Fibroblast of upper back skin (primary cell): ENCODE measurements around the gene SUSD4.

ENCODE experiments used
- DNase-seq: peaks from one replicate; pipeline ENCODE4 v3.0.0-alpha.2; 2013

The SUSD4 gene

GRCh38 chr1:223329252-223329651 is 34.7 kb downstream of the SUSD4 start:
- DNase-seq, result no peak

GRCh38 chr1:223328566-223328965 is 35.4 kb downstream of the SUSD4 start:
- DNase-seq, result no peak

- DNase-seq, result peak; percentile 59
These were observed 37.2 kb downstream of the SUSD4 start for GRCh38 chr1:223326776-223327175.

DNA sequence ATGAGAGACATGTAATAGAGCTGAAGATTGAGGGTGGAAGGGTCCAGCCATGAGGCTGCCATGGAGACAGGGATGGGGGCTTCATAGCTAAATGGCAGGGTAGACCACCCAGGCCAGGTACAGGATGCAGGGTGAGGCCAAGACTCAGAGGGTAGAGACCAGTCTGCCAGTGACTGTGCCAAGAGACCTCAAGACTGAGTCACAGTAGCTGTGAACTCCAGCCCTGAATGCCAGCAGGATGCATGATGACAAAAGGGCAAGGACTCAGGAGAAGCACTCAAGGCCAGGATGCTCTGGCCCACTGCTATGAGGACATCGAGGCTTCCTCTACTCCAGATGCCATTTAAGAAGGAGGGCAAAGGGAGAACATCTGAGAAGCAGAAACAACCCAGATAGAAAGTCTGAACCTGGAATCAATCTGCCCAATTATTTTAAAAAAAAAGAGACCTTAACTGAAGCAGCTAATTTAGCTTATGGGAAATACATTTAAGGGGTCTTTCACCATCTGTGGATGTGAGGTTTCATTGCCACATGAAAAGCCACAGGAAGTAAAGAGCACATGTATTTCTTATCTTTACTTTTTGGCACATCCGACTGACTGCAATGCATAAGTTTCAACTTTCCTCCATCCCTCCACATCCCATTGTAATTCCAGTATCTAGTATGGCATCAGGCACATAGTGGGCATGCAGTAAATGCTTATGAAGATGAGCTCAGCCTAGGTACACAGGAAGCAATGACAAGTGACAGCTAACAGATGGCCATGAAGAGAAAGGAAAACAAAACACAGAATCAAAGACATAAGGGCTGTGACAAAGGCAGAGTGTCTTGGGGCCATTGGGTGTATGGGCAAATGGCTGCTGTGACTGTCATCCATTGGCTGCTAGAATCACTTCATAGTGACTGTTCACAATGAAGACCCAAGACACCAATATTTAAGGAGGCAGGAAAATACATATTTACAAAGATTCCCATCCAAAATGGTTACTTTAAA is 40.2 kb downstream of the SUSD4 start:
- DNase-seq, result no peak

DNA sequence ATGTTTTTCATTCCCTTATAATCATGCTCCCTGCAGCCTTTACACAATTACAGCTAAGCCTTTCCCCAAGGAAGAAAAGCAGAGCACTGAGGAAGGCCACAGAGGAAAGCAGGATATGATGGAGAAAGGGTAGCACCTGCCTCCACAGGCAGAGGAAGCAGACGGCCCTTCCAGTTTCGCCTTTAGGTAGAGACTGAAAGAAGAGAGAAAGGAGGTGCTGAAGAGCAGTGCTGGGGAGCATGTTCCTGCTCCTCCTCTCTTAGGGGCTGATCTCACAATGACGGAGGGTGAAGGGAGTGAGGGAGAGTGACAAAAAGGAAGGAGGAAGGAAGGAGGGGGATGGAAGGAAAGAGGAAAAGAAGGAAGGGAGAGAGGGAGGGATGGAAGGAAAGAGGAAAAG is 41.1 kb downstream of the SUSD4 start:
- DNase-seq, result no peak

GRCh38 chr1:223320959-223321358 is 43.0 kb downstream of the SUSD4 start:
- DNase-seq, result no peak

- no peak for DNase-seq
These were observed 43.9 kb downstream of the SUSD4 start for GRCh38 chr1:223319905-223320580.

DNA sequence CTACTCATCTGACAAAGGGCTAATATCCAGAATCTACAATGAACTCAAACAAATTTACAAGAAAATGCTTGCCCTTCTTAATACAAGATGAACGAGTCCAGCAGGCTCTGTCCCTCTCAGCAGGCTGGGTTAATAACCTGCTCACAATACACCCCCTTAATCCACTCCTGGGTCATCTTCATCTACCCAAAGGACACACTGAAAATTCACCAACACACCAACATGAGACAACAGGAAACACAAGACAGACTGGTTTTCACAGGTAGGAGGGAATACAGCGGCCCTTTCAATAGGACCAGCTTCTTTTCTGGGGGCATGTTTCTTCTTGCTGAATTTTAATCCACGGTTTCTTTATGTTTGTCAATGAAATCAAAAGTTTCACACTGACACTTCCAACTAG is 44.6 kb downstream of the SUSD4 start:
- no peak for DNase-seq

DNA sequence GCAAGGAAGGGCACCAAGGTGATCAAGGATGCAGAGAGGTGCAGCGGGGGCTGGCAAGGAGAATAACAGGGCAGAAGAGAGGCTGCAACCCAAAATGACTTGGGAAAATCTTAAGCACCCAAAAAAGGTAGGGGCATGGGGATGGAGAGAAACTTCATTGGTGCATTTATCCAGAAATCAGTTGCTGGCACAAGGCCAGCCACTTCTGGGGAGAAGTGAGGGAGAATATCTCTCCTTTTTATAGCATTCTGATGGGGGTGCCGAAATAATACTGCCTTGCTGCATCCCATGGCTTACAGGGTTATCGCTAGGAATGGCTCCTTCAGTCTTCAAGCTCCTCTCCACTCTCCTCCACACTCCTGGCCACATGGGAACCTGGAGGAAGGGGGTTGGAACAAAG is 47.9 kb downstream of the SUSD4 start:
- no peak for DNase-seq

DNA sequence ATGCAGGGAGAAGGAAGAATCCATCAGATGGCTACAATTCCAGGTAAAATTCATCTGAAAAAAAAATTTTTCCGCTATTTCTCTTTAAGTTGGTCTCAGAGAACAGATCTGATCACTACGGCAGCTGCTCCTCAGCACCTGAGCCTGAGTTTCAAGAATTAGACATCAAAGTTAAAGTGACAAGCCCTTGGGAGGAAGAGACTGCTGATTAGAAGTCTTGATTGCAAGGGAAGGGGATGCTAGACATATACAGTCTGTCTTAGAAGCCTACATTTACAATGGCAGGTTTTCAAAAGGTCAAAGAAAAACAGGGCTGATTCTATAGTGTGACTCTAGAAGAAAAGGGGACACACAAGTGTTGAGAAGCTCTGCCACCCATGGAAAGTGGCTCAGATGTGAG is 48.3 kb downstream of the SUSD4 start:
- DNase-seq, result no peak

DNA sequence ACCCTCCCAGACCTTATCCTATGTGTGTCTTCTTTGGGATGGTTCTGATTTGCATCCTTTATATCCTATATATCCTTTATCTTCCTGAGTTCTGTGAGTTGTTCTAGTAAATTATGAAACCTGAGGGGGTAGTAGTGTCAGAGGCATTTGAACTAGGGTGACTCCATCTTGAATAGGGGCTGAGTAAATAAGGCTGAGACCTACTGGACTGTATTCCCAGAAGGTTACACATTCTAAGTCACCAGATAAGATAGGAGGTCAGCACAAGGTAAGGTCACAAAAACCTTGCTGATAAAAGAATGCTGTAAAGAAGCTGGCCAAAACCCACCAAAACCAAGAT is 50.6 kb downstream of the SUSD4 start:
- DNase-seq, result no peak

DNA sequence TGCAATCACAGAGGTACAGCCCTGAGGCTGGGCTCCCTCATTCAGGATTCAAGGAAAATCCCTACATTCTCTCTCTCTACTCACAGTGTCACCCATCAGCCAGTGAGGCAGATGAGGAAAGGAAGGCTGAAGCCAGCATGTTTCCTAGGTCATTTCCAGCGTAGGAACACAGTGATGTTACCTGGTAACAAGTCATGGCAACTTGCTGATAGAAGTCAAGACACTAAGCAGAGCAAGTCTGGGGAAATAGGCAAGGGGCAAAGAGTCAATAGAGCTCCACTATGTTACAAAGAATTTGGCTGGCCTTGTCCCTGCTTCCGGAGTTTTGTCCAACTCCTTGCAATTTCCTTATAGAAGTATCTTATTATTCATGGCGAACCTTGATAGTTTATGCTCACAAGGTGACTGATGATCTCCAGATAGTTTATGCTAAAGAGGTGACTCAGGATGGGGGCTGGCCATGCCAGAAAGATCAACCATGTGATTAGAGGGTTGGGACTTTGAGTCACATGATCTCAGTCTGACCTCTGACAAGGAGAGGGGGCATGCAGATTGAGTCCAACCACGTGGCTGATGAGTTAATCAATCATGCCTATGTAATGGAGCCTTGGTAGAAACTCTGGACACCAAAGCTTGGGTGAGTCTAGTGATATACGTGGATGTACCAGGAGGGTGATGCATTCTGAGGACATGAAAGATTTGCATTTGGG is 51.1 kb downstream of the SUSD4 start:
- DNase-seq, result no peak

DNA sequence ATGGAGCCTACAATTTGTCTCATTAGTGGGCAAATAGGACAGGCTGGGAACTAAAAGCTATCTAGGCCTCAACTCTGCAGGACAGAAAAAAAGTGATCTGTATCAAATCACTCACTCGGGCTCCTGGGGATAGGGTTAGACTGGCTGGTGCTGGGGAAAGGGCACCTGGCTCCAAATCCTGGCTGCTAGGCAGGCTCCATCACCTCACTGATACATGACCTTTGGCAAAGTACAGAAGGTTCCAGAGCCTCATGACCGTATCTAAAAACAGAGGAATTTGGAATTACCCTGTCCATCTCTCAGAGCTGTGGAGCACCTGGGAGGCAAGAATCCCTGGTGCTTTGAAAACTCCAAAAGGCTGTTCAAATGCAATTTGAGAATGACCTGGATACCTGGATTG is 51.7 kb downstream of the SUSD4 start:
- no peak for DNase-seq

- no peak for DNase-seq
These were observed 52.1 kb downstream of the SUSD4 start for GRCh38 chr1:223311826-223312225.

DNA sequence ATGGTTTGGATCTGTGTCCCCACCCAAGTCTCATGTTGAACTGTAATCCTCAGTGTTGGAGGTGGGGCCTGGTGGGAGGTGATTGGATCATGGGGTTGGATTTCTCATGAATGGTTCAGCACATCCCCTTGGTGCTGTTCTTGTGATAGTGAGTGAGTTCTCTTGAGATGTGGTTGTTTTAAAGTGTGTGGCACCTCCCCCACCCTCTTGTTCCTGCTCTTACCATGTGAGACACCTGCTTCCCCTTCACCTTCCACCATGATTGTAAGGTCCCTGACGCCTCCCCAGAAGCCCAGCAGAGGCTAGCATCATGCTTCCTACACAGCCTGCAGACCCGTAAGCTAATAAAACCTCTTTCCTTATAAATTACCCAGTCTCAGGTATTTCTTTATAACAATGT is 55.8 kb downstream of the SUSD4 start:
- DNase-seq, result no peak

- DNase-seq, result no peak
These were observed 56.4 kb downstream of the SUSD4 start for GRCh38 chr1:223307544-223307943.

DNA sequence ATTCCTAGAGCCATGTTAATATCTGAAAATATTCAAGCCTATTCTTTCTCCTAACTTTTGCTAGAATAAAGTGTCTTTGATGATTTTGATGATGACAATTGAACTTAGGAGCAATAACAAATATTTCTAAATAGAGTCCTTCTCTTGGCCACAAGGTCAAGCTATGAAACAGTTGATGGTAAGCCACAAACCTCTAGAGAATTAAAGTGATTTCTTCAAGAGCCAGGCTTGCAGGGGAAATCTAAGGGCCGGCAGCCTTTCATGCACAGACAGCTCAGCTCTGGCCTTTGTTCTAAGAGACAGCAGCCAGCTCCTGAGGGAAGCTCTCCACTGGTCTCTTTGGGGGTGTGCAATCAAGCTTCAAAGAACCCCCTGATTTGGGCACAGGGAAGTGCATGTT is 59.0 kb downstream of the SUSD4 start:
- DNase-seq, result peak; percentile 63

- no peak for DNase-seq
These were observed 62.6 kb downstream of the SUSD4 start for GRCh38 chr1:223301371-223301770.

DNA sequence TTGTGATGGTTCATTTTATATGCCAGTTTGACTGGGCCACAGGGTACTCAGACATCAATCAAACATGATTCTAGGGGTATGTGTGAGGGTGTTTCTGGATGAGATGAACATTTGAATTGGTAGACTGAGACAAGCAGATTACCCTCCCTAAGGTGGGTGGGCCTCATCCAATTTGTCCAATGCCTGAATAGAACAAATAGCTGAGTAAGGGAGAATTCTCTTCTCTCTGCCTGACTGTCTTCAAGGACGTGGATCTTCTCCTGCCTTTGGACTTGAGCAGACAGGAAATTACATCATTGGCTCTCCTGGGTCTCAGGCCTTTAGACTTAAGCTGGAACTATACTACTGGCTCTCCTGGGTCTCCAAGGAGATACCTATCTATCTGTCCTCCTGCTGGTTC is 64.4 kb downstream of the SUSD4 start:
- DNase-seq, result no peak

DNA sequence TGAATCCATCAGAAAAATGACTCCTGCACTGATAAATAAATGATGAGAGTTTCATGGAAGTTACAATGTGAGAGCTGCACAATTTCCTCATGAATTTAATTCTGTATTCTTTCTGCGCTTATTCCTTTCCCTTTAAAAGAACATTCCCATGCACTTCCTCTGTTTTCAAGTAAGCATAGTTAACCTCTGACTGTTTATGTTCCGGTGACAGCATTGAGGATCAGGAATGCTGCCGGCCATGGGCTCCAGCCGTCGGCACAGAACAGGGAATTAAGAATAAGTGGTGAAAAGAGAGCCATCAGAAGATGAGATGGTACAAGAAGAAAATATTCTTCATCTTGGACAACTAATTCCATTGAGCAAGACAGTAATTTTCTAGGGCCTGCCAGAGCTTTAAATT is 65.3 kb downstream of the SUSD4 start:
- peak; percentile 32 for DNase-seq

- DNase-seq, result no peak
These were observed 66.2 kb downstream of the SUSD4 start for GRCh38 chr1:223297800-223298199.

DNA sequence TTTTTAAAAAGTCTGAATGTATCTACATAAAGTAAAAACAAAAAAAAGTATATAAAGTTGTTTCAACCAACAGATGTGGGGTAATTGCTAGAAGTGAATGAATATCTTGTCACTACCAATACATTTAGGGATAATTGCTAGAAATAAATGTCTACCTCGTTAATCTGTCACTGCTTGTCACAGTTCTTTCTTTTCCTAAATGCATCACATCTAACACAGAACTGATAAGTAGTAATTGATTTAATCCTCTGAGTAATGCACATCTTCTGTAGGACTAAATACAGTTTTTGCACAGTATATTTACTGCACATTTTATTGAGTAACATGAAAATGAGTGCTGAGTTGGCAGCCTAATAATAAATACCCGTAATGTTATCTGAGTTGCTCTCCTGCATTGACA is 72.2 kb downstream of the SUSD4 start:
- no peak for DNase-seq

DNA sequence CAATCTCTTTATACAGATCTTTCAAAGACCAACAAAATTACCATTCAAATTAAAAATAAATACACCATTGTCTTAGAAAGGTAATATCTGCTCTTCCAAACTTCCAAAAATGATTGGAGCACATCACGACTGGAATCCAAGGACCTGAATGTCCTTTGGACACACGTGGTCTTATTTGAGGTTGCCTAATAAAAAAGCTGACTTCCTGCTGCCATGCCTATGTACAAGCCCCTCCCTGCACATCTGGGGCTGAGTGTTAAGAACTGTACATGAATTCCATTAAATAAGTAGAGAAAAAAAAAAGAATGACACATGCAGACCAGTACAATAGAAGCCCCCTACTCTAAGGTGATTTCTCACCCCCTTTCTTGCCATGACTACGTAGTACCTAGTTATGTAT is 73.6 kb downstream of the SUSD4 start:
- DNase-seq, result no peak

GRCh38 chr1:223289621-223290020 is 74.4 kb downstream of the SUSD4 start:
- no peak for DNase-seq
